GM12878 (cell line): ENCODE results near the gene CSK. TPM values are rescaled to one million over a fixed set of nuclear protein-coding genes. Genes with fewer than 3 reads are reported as not detected.
A peak's percentile ranks its signal among the peaks of the same experiment; 100 is the strongest.

Source experiments
- BCLAF1 ChIP-seq: fragments of 450-650 bp; IDR thresholded peaks from 2 replicates; pipeline ENCODE4 v1.6.1; 2017; ENCODE audit warnings: antibody characterized with exemption, mild to moderate bottlenecking, moderate library complexity
- CBFB ChIP-seq: IDR thresholded peaks from 2 replicates; pipeline ENCODE4 v1.6.1; 2016; ENCODE audit warnings: antibody characterized with exemption, low read depth
- CREB1 ChIP-seq: IDR thresholded peaks from 2 replicates; pipeline ENCODE4 v1.6.1; 2012; ENCODE audit warnings: low read depth, mild to moderate bottlenecking, inconsistent platforms
- CREM ChIP-seq: IDR thresholded peaks from 2 replicates; pipeline ENCODE4 v1.6.1; 2014; ENCODE audit warnings: antibody characterized with exemption, low read depth
- EGR1 ChIP-seq, 2 experiments: IDR thresholded peaks; 1 replicate in 1 of 2; 2 replicates in 1 of 2; pipeline ENCODE4 v1.6.1; 2011 to 2012; ENCODE audit warnings: low read depth in 2 of 2, low read length in 2 of 2, borderline replicate concordance in 1 of 2, mild to moderate bottlenecking in 1 of 2, moderate library complexity in 1 of 2
- ETV6 ChIP-seq, 2 experiments: fragments of 450-650 bp in 1 of 2; IDR thresholded peaks in 1 of 2; conservative IDR thresholded peaks in 1 of 2; 2 replicates each; pipeline ENCODE4 v1.6.1; 2014; ENCODE audit warnings: antibody characterized with exemption in 1 of 2, borderline replicate concordance in 1 of 2, low read depth in 1 of 2, mild to moderate bottlenecking in 1 of 2, moderate library complexity in 1 of 2
- KLF5 ChIP-seq: fragments of 450-650 bp; IDR thresholded peaks from 2 replicates; pipeline ENCODE4 v1.6.1; 2014; ENCODE audit warnings: mild to moderate bottlenecking; ENCODE audit not compliant: partially characterized antibody
- MAX ChIP-seq: IDR thresholded peaks from 2 replicates; pipeline ENCODE4 v1.6.1; 2012; ENCODE audit warnings: low read depth, low read length, improper control_type of control experiment
- SMC3 ChIP-seq: IDR thresholded peaks from 2 replicates; pipeline ENCODE4 v1.6.1; 2011; ENCODE audit warnings: low read length, improper control_type of control experiment, borderline replicate concordance
- ZBTB33 ChIP-seq: fragments of 450-650 bp; IDR thresholded peaks from 2 replicates; pipeline ENCODE4 v1.6.1; 2017; ENCODE audit warnings: mild to moderate bottlenecking
- ZNF207 ChIP-seq: fragments of 450-650 bp; IDR thresholded peaks from 2 replicates; pipeline ENCODE4 v1.6.1; 2014; ENCODE audit warnings: antibody characterized with exemption, mild to moderate bottlenecking, borderline replicate concordance
- ZNF592 ChIP-seq: fragments of 450-650 bp; IDR thresholded peaks from 2 replicates; pipeline ENCODE4 v1.6.1; 2017; ENCODE audit warnings: mild to moderate bottlenecking, moderate library complexity
- polyA plus RNA-seq, 11 experiments: library from polyadenylated mRNA; depleted of rRNA in 4 of 11; unstranded in 6 of 11; stranded (reverse) in 5 of 11; fragments of >200 nt; fragmentation: Nextera tagmentation in 4 of 11; fragmentation: Illumina TruSeq in 1 of 11; extraction: Ambion mirVana in 4 of 11; extraction: Trizol in 1 of 11; gene quantifications; 1 replicate in 1 of 11; 2 replicates in 10 of 11; pipeline versions ENCODE4 v1.2.1 to v1.2.3, GENCODE V29; 2011 to 2016; ENCODE audit warnings: inconsistent platforms in 2 of 11, missing spikeins in 2 of 11, low read depth in 1 of 11
- total RNA-seq, 4 experiments: library from RNA; depleted of rRNA in 3 of 4; stranded (reverse); fragments of >200 nt in 3 of 4; fragmentation: Illumina TruSeq in 1 of 4; extraction: Trizol in 1 of 4; gene quantifications; 2 replicates each; pipeline versions ENCODE4 v1.2.1 to v1.2.3, GENCODE V29; 2013 to 2021
- TF ChIP-seq, protein P1 (sequence below): fragments of 450-650 bp; formaldehyde crosslinking; IDR thresholded peaks from 2 replicates; pipeline ENCODE4 v1.4.0; 2022; ENCODE audit warnings: mild to moderate bottlenecking, moderate library complexity

The CSK gene
- total and polyA plus RNA-seq, 10 of the 15 experiments (the other 5 are each of a cell fraction or from before 2014, with no cell fraction given), result 3.4 to 327 (median 75.8) TPM

DNA sequence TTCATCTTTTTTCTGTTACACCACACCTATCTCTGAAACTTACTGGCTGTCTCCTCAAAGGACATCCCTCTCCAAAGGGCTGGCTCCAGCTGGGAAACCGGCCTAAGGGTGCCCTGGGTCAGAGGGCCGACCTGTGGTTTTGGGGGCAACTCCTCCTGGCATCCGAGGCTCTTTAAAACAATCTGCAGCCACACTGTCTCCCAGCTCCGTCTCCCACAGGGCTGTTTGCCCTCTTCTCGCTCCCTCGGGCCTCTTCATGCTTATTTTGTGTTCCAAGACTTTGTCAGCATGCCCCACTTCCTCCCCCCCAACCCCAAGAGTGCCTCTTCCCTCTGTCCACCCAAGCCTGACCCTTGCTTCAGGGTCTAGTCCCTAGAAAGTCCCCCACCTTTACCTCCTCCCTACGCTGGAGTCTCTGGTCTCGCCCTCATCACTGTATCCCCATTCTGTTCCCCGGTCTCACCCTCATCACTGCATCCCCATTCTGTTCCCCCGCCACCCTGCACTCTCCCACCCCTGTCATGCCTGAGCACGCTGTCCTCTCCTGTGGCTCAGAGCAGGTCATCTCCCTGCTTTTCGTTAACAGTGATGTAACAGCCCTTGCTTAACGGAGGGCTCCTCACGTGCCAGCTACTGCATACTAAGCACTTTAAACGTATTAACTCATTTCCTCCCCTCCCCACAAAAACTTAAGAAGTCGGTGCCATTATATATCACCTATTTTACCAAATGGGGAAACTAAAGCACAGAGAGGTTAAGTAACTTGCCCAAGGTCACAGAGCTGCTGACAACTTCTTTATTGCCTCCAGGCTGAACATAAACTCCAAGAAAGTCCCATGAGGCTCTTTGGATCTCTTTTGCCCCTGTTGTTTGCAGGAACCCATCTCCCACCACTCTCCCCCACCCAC, 1.1 kb upstream of the CSK start (continued):
- TF ChIP-seq CBFB (0 out of 2 replicates have a peak, but pooled peaks have one; percentile 26), ZNF592 (no peak), ZBTB33 (no peak), KLF5 (no peak), MAX (no peak), CREM (peak; percentile 44; the same call in 1 of the 2 replicates), BCLAF1 (no peak), ETV6 (conservative IDR thresholded peaks at IDR 0.05 in 1 of 2, IDR thresholded peaks at IDR 0.05 in 1 of 2; ENCODE audit: borderline replicate concordance in 1 of 2, low read depth in 1 of 2) (no peak; a peak in 1 of 4 replicates), SMC3 (no peak; the same call in 1 of the 2 replicates), EGR1 (IDR thresholded peaks at IDR 0.05; ENCODE audit: borderline replicate concordance in 1 of 2, low read depth in 2 of 2, low read length in 2 of 2) (peak in 1 of 2 experiments; percentile 13; a peak in 1 of 3 replicates), CREB1 (no peak), ZNF207 (no peak)
- TF ChIP-seq, protein P1, sequence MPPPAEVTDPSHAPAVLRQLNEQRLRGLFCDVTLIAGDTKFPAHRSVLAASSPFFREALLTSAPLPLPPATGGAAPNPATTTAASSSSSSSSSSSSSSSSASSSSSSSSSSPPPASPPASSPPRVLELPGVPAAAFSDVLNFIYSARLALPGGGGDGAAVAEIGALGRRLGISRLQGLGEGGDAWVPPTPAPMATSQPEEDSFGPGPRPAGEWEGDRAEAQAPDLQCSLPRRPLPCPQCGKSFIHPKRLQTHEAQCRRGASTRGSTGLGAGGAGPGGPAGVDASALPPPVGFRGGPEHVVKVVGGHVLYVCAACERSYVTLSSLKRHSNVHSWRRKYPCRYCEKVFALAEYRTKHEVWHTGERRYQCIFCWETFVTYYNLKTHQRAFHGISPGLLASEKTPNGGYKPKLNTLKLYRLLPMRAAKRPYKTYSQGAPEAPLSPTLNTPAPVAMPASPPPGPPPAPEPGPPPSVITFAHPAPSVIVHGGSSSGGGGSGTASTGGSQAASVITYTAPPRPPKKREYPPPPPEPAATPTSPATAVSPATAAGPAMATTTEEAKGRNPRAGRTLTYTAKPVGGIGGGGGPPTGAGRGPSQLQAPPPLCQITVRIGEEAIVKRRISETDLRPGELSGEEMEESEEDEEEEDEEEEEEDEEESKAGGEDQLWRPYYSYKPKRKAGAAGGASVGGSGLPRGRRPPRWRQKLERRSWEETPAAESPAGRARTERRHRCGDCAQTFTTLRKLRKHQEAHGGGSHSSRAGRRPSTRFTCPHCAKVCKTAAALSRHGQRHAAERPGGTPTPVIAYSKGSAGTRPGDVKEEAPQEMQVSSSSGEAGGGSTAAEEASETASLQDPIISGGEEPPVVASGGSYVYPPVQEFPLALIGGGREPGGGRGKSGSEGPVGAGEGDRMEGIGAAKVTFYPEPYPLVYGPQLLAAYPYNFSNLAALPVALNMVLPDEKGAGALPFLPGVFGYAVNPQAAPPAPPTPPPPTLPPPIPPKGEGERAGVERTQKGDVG (CRISPR knock-in tag), result no peak
